ENCODE data around the gene TIMM13. TPM values are rescaled to one million over a fixed set of nuclear protein-coding genes. Genes with fewer than 3 reads are reported as not detected.
"Not testable (repeated sequence)": the region's sequence is repeated elsewhere in the genome, so short reads cannot be mapped to it uniquely, and the experiment has no call there.

TIMM13 gene
- 100 to 1,000 TPM in 1 of 3 donors, 10 to 100 TPM in 2; 56.2 to 107 (median 92.3) TPM for polyA plus RNA-seq (ENCODE audit: insufficient read length in 3 of 3)
- long read RNA-seq, donor 1, transcript TIMM13-201 (3 exons, 1,973 nt): major isoform, 77 of 87 reads
- long read RNA-seq, donor 1, partial matches to known transcripts: 5 of 87 reads
- long read RNA-seq, donor 1, other reads (novel, unspliced or antisense): 5 of 87 reads
- long read RNA-seq, donor 2, transcript TIMM13-201 (3 exons, 1,973 nt): major isoform, 78 of 90 reads
- long read RNA-seq, donor 2, partial matches to known transcripts: 0 of 90 reads
- long read RNA-seq, donor 2, other reads (novel, unspliced or antisense): 12 of 90 reads
- long read RNA-seq, donor 3, transcript TIMM13-201 (3 exons, 1,973 nt): major isoform, 137 of 147 reads
- long read RNA-seq, donor 3, partial matches to known transcripts: 5 of 147 reads
- long read RNA-seq, donor 3, other reads (novel, unspliced or antisense): 5 of 147 reads
- long read RNA-seq, donor 4, transcript TIMM13-201 (3 exons, 1,973 nt): major isoform, 115 of 130 reads
- long read RNA-seq, donor 4, partial matches to known transcripts: 10 of 130 reads
- long read RNA-seq, donor 4, other reads (novel, unspliced or antisense): 5 of 130 reads
- long read RNA-seq, donor 5: 0 reads
- long read RNA-seq, donor 6, transcript TIMM13-201 (3 exons, 1,973 nt): major isoform, 90 of 102 reads
- long read RNA-seq, donor 6, partial matches to known transcripts: 6 of 102 reads
- long read RNA-seq, donor 6, other reads (novel, unspliced or antisense): 6 of 102 reads
- long read RNA-seq, donor 7, transcript TIMM13-201 (3 exons, 1,973 nt): major isoform, 141 of 157 reads
- long read RNA-seq, donor 7, partial matches to known transcripts: 10 of 157 reads
- long read RNA-seq, donor 7, other reads (novel, unspliced or antisense): 6 of 157 reads
- long read RNA-seq, donor 8: 0 reads
- long read RNA-seq, donor 9, transcript TIMM13-201 (3 exons, 1,973 nt): major isoform, 119 of 139 reads
- long read RNA-seq, donor 9, partial matches to known transcripts: 20 of 139 reads
- long read RNA-seq, donor 9, other reads (novel, unspliced or antisense): 0 of 139 reads
- long read RNA-seq, donor 10, transcript TIMM13-201 (3 exons, 1,973 nt): major isoform, 123 of 124 reads
- long read RNA-seq, donor 10, partial matches to known transcripts: 0 of 124 reads
- long read RNA-seq, donor 10, other reads (novel, unspliced or antisense): 0 of 124 reads
- long read RNA-seq, donor 11, transcript TIMM13-201 (3 exons, 1,973 nt): major isoform, 81 of 102 reads
- long read RNA-seq, donor 11, partial matches to known transcripts: 16 of 102 reads
- long read RNA-seq, donor 11, other reads (novel, unspliced or antisense): 5 of 102 reads
- long read RNA-seq, donor 12, transcript TIMM13-201 (3 exons, 1,973 nt): major isoform, 43 of 43 reads
- long read RNA-seq, donor 12, partial matches to known transcripts: 0 of 43 reads
- long read RNA-seq, donor 12, other reads (novel, unspliced or antisense): 0 of 43 reads
- long read RNA-seq, donor 13: 0 reads
- long read RNA-seq, donor 14, transcript TIMM13-201 (3 exons, 1,973 nt): major isoform, 104 of 109 reads
- long read RNA-seq, donor 14, partial matches to known transcripts: 0 of 109 reads
- long read RNA-seq, donor 14, other reads (novel, unspliced or antisense): 5 of 109 reads
- long read RNA-seq, donor 15, transcript TIMM13-201 (3 exons, 1,973 nt): major isoform, 51 of 61 reads
- long read RNA-seq, donor 15, partial matches to known transcripts: 10 of 61 reads
- long read RNA-seq, donor 15, other reads (novel, unspliced or antisense): 0 of 61 reads
- long read RNA-seq, donor 16, transcript TIMM13-201 (3 exons, 1,973 nt): major isoform, 273 of 286 reads
- long read RNA-seq, donor 16, partial matches to known transcripts: 0 of 286 reads
- long read RNA-seq, donor 16, other reads (novel, unspliced or antisense): 13 of 286 reads

DNA sequence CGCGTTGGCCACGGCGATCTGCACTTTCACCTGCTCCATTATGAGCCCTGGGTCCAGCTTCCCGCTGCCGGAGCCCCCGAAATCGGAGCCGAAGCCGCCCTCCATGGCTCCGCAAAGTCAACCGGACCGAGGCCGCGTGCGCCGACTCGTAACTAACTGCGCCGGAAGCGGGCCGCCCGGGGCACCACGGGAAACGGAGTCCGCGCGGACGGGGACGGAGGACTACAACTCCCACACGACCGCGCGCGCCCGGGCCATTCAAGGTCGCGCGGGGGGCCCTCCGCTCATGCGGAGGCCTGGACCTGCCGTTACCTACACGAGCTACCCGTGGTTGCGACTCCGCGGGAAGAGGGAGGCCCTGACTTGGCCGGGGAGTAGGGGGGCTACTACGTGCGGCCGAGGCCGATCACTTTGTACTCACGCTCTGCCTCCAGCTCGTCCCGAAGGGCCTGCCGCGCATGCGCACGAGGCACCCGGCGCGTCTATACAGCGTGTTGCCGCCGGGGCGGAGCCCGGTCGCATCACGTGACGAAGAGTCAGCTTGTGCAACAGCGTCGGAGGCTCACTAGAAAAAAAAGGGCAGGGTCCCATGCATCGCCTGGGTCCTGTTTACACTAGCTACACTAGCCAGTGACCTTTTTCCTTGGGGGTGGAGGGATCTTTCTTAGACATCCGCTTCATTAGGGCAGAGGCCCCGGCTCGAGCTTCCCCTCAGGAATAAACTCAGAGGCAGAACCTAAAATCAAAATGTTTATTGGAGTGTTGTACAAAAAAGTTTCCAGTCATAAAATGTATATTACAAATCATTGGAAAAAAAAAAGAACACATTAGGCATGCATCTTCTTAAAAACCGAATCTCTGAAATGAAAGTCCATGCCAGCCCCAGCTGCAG is at the start of gene TIMM13:
Gene TIMM13, minus strand, starts transcription at position 158 of the 892 bp plus-strand sequence. Its CDS starts 53 bp downstream, at position 105.
- peak; percentile 92 to 100 (median 97) for DNase-seq (ENCODE audit: extremely low read depth in 1 of 11, low read depth in 9 of 11, low spot score in 4 of 11)

DNA sequence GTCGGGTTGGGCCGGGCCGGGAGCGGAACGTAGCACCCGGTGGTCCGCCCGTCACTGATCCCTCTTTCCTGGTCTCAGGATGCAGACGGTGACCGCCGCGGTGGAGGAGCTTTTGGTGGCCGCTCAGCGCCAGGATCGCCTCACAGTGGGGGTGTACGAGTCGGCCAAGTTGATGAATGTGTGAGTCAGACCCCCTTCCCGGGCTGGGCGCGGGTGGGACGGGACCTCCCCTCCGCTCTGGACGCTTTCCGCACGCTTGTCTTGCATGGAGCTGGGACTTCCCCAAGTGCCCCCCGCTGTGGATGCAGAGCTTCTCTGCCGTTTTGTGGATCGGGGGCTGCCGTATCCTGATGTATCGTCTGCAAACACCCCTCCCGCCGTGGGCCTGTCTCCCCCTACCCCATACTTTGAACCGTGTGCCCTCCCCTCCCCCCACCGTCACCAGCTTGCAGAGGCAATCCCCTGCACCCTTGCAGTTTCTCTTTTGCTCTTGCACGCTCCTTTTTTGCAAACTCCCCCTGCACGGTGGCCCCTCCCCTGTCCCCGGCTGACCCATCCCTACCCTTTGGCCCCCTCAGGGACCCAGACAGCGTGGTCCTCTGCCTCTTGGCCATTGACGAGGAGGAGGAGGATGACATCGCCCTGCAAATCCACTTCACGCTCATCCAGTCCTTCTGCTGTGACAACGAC is 49.2 kb upstream of the TIMM13 start:
- DNase-seq (ENCODE audit: extremely low read depth in 1 of 11, low read depth in 9 of 11, low spot score in 4 of 11): no peak

DNA sequence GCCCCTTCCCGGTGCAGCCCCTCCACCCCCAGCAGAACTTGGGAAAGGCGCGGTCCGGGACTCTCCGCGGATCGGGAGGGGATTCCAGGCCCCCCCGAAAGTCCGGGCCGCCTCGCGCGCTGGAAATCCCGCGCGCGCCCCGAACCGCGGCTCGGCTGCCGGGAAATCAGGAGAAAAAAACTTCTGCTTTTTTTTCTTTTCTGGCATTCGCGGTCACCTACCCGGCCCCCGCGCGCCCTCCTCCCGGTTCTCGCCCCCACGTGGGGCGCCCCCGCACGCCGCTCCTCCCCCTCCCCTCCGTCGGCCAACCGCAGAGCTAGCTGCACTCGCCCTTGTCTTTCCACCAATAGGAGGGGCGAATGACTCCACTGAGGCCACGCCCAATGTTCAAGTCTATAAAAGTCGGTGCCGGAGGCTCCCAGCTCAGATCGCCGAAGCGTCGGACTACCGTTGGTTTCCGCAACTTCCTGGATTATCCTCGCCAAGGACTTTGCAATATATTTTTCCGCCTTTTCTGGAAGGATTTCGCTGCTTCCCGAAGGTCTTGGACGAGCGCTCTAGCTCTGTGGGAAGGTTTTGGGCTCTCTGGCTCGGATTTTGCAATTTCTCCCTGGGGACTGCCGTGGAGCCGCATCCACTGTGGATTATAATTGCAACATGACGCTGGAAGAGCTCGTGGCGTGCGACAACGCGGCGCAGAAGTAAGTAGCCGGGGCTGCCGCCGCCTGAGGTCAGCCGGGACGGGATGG is 48.5 kb upstream of the TIMM13 start, which contains the start of gene GADD45B:
Gene GADD45B, plus strand, starts transcription at position 426 of the 749 bp plus-strand sequence. Its CDS starts 232 bp downstream, at position 658.
- DNase-seq (ENCODE audit: extremely low read depth in 1 of 11, low read depth in 9 of 11, low spot score in 4 of 11): peak; percentile 93 to 98 (median 96)

DNA sequence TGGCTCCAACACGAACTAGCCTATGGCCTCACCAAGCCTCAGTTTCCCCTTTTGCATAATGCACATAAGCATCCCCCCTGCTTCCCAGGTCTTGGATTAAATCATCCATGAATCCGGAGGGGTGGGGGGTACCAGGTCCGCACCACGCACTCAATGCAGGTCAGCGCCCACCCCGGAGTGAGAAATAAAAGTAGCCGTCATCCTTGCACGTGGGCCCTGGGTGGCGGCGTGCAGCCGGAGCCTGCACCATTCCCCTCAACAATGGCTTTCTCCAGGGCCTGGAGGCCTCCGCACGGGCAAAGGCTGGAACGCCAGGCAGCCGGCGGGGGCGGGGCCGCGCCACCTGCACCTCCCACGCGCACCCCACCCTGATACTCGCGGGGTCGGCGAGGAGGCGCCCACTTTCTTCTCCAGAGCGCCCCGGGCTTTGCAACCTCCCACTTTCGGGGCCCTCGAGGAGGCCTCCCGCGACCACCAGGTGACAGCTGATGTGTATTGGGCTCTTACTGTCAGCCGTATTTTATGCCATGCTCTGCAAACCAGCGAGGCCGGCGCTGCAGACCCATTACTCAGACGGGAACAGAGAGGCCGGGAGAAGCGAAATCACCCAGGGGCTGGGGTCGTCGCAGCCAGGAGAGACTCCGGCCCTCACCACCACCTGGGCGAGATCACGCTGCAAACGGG is 47.8 kb upstream of the TIMM13 start:
- DNase-seq (ENCODE audit: extremely low read depth in 1 of 11, low read depth in 9 of 11, low spot score in 4 of 11): no peak

DNA sequence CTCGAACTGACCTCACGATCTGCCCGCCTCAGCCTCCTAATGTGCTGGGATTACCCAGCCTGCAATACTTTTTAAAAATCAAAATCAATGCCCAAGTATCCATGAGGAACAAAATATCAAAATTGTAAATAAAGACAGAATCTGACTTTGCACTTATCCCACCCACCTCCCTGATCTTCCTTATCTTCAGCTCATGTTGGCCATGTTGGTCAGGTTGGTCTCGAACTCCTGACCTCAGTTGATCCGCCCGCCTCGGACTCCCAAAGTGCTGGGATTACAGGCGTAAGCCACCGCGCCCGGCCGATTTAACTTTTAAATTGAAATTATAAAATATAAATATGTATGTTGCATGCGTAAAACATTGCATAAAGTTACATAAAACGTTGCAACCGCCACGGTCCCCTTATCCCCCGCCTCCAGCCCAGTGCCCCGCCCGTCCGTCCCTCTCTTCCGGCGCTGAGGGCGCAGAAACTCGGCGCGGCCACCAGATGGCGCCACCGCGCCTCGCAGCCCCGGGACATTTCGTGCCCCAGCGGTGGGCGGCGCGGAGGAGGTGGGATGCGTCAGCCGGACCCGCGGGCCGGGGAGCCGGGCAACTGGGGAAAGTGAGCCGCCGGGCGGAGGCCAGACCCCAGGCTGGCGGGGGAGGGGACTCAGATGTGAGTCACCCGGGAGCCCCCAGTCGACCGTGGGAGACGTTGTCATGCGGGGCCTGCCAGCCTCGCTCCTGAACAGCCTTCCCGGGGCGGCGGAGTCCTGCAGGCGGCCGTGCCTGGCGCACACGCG is 47.0 kb upstream of the TIMM13 start:
- peak in 2 of 11 donors; percentile 81 for DNase-seq (ENCODE audit: extremely low read depth in 1 of 11, low read depth in 9 of 11, low spot score in 4 of 11)

DNA sequence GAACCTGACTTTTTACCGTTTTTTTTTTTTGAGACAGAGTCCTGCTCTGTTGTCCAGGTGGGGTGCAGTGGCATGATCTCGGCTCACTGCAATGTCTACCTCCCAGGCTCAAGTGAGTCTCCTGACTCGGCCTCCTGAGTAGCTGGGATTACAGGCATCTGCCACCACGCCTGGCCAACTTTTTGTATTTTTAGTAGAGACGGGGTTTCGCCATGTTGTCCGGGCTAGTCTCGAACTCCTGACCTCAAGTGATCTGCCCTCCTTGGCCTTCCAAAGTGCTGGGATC is 42.5 kb upstream of the TIMM13 start:
- not testable (repeated sequence) for DNase-seq (ENCODE audit: extremely low read depth in 1 of 11, low read depth in 9 of 11, low spot score in 4 of 11)

DNA sequence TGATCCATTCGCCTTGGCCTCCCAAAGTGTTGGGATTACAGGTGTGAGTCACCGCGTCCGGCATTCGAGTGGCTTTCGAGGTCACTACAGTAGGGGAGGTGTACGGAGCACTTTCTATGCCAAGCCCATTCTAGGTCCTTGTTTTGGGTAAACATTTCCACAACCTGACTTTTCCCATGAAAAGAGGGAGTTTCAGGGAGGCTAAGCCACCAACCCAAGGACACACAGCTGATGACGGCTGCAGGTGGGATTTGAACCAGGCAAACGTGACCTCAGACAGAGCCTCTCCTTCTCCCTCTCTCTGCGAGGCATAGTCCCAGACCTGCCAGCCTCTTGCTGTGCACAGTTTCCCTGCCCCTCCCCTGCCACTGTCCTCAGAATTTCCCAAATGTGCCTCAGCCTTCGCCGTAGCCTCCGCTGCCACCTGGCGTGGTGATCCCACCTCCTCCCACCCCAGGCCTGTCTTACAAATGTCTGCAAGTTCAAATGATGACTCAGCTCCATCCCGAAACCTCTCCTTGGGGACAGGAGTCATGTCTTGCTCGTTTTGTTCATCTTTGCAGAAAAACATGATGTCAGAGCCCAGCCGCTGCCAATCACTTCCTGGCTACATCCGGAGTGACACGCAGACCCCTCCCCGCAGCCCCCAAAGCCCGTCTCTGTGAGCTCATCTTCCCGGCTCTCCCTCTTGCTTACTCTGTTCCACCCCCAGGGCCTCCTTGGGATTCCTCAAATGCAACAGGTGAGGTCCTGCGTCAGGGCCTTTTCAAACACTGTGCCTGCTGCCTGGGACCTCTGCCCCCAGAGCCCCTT is 41.9 kb upstream of the TIMM13 start:
- no peak for DNase-seq (ENCODE audit: extremely low read depth in 1 of 11, low read depth in 9 of 11, low spot score in 4 of 11)

DNA sequence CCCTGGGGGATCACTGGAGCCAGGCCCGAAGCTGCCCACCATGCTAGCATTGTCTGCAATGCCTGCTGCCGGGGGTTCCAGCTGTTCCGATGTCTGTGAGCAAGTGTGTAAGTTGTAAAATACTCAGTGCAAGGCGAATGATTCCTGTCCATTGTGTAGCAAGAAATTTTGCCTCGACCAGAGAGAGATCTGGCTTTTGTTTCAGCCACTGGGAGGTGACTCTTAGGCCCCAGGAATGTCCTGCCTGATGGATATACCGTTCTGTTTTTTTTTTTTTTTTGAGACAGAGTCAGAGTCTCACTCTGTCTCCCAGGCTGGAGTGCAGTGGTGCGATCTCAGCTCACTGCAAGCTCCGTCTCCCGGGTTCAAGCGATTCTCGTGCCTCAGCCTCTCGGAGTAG is 41.2 kb upstream of the TIMM13 start:
- no peak for DNase-seq (ENCODE audit: extremely low read depth in 1 of 11, low read depth in 9 of 11, low spot score in 4 of 11)

DNA sequence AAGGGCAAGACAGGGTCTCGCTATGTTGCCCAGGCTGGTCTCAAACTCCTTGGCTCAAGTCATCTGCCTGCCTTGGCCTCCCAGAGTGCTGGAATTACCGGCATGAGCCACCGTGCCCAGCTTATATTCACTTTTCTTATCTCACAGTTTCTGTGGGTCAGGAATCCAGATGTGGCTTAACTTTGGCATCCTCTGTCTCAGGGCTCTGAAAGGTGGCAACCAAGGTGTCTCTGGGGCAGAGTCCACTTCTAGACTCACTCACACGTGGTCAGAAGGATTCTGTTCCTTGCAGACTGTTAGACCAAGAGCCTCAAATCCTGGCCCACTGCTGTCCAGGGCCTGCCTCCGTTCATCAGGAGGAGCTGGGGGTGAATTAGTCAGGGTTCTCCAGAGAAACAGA is 37.0 kb upstream of the TIMM13 start:
- DNase-seq (ENCODE audit: extremely low read depth in 1 of 11, low read depth in 9 of 11, low spot score in 4 of 11): no peak

DNA sequence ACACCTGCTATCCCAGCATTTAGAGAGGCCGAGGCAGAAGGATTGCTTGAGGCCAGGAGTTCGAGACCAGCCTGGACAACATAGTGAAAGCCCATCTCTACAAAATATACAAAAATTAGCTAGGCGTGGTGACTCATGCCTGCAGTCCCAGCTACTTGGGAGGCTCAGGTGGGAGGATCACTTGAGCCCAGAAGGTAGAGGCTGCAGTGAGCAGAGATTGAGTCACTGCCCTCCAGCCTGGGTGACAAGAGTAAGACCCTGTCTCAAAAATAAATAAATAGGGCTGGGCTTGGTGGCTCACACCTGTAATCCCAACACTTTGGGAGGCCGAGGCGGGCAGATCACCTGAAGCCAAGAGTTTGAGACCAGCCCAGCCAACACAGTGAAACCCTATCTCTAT is 36.3 kb upstream of the TIMM13 start:
- not testable (repeated sequence) for DNase-seq (ENCODE audit: extremely low read depth in 1 of 11, low read depth in 9 of 11, low spot score in 4 of 11)

DNA sequence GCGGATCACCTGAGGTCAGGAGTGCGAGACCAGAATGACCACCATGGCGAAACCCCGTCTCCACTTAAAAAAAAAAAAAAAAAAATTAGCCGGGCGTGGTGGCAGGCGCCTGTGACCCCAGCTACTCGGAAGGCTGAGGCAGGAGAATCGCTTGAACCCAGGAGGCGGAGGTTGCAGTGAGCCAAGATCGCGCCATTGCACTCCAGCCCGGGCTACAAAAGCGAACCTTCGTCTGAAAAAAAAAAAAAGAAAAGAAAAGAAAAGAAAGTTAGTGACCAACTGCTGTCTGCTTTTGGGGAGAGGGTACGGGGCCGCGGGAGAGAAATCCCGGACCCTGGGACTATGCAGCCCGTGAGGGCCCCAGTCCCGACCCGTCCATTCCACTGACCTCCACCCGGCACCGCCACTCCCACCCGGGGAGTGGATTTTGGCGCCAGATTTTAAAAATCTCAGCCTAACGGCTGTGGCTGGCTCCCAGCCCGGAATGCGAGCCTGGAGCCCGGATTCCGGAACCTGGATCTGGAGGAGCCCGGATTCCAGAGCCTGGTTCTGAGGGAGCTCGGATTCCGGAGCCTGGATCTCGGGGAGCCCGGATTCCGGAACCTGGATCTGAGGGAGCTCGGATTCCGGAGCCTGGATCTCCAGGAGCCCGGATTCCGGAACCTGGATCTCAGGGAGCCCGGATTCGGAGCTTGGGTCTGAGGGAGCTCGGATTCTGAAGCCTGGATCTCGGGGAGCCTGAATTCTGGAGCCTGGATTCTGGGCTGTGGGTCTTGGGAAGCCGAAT is 35.4 kb upstream of the TIMM13 start:
- DNase-seq (ENCODE audit: extremely low read depth in 1 of 11, low read depth in 9 of 11, low spot score in 4 of 11): peak; percentile 85 to 97 (median 91)

DNA sequence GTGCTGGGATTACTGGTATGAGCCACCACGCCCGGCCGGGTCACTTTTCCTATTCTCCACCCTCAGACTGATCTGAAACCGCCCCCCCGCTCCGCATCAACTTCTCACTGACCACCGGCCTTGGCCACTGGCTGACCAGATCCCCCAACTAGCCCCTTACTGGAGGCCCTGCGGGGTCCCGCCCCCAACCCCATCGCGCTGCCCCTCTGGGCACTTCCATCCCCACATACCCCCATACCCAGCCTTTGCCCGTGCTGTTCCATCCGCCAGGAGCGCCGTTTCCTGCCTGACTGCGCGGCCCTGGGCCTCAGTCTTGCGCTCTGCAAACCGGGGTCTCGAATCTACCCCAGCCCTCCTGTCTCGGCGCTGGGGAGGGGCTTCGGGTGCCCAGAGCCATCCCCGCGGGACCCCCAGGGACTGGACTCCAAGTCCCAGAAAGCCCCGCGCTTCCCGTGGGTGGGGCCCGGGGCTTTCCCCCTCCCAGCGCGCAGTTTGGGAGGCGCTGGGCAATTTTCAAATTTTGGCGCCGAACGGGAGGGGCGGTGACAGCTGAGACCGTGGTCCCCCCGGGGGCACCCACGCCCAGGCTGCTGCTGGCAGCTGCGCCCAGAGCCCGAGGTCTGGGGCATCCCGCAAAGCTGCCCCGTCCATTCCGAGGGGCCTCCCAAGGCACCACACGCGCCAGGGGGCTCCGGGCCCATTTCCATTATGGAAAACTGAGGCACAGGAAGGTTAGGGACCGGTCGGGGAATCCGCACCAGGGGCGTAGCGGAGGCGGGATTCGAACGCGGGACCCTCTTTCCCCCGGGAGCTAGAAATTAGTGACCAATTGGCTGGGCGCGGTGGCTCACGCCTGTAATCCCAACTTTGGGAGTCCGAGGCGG is 34.6 kb upstream of the TIMM13 start:
- peak in 1 of 11 donors; percentile 29 for DNase-seq (ENCODE audit: extremely low read depth in 1 of 11, low read depth in 9 of 11, low spot score in 4 of 11)
